SU-DHL-6 (cell line): Measurements from ENCODE around the gene AACS.

Experiments
- EZH2phosphoT487 ChIP-seq: fragments of 200-600 bp; sonication (generic), shearing (Covaris generic); conservative IDR thresholded peaks from 2 replicates; pipeline ENCODE4 v1.6.1; 2018; ENCODE audit warnings: mild to moderate bottlenecking, antibody characterized with exemption, low read length, moderate library complexity, mixed read lengths
- TF ChIP-seq, protein P1 (sequence below): fragments of 200-600 bp; sonication (generic); IDR thresholded peaks from one replicate; pipeline ENCODE4 v1.5.1; 2017; ENCODE audit warnings: antibody characterized with exemption, mild to moderate bottlenecking, low read length, moderate library complexity; ENCODE audit not compliant: insufficient read depth, poor library complexity, severe bottlenecking

DNA sequence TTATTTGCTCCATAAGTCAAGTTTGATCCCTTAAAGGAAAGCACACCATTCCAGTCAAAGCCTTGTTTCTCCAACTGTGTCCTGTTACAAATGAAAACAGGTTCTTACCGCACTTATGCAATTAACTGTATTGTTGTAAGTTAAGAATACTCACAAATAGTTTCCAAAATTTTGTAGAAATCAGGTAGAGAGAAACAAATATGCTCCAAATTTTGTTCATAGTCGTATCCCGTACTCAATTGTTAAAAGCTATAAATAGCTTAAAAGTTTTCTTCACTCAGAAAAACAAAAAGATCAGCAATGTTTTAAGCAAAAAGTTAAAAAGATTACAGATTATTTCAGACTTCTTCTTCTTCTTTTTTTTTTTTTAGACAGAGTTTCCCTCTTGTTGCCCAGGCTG lies 4.0 kb upstream of the AACS start:
- TF ChIP-seq, protein P1, sequence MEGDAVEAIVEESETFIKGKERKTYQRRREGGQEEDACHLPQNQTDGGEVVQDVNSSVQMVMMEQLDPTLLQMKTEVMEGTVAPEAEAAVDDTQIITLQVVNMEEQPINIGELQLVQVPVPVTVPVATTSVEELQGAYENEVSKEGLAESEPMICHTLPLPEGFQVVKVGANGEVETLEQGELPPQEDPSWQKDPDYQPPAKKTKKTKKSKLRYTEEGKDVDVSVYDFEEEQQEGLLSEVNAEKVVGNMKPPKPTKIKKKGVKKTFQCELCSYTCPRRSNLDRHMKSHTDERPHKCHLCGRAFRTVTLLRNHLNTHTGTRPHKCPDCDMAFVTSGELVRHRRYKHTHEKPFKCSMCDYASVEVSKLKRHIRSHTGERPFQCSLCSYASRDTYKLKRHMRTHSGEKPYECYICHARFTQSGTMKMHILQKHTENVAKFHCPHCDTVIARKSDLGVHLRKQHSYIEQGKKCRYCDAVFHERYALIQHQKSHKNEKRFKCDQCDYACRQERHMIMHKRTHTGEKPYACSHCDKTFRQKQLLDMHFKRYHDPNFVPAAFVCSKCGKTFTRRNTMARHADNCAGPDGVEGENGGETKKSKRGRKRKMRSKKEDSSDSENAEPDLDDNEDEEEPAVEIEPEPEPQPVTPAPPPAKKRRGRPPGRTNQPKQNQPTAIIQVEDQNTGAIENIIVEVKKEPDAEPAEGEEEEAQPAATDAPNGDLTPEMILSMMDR: no peak
- no peak for TF ChIP-seq EZH2phosphoT487
